GM23338 (cell line): ENCODE data around the gene CRACR2A. TPM values are rescaled to one million over a fixed set of nuclear protein-coding genes. Genes with fewer than 3 reads are reported as not detected.
A peak's percentile ranks its signal among the peaks of the same experiment; 100 is the strongest.

Experiments
- ATAC-seq: fragments of 200-7000 bp; cut with Tn5 transposase; 3 replicates; pipeline ENCODE4 v1.9.1; 2020
- DNase-seq: peaks from one replicate; pipeline ENCODE4 v3.0.0-alpha.2; 2015; ENCODE audit warnings: low spot score
- H2AFZ ChIP-seq: fragments of 200-600 bp; sonication (generic); 2 replicates; pipeline ENCODE4 v1.8.0; 2016; ENCODE audit warnings: antibody characterized with exemption, mild to moderate bottlenecking, moderate library complexity
- H3F3A ChIP-seq: fragments of 200-600 bp; sonication (generic); replicated peaks from 2 replicates; pipeline ENCODE4 v1.8.0; 2017; ENCODE audit warnings: antibody characterized with exemption, mixed run types, low read depth
- H3K27ac ChIP-seq: fragments of 200-600 bp; sonication (generic); 2 replicates; pipeline ENCODE4 v1.6.1; 2016; ENCODE audit warnings: low read depth
- H3K27me3 ChIP-seq: fragments of 200-600 bp; sonication (generic); 2 replicates; pipeline ENCODE4 v1.8.0; 2016; ENCODE audit warnings: mild to moderate bottlenecking, mixed run types, moderate library complexity; ENCODE audit not compliant: insufficient read depth
- H3K36me3 ChIP-seq: fragments of 200-600 bp; sonication (generic); 2 replicates; pipeline ENCODE4 v1.8.0; 2016; ENCODE audit warnings: mild to moderate bottlenecking; ENCODE audit not compliant: insufficient read depth
- H3K4me1 ChIP-seq: fragments of 200-600 bp; sonication (generic); 2 replicates; pipeline ENCODE4 v1.8.0; 2016; ENCODE audit warnings: mild to moderate bottlenecking, moderate library complexity; ENCODE audit not compliant: insufficient read depth
- H3K4me2 ChIP-seq: fragments of 200-600 bp; sonication (generic); 2 replicates; pipeline ENCODE4 v1.7.1; 2017; ENCODE audit warnings: mixed run types
- H3K4me3 ChIP-seq: fragments of 200-600 bp; sonication (generic); 2 replicates; pipeline ENCODE4 v1.6.1; 2016; ENCODE audit warnings: mixed run types
- H3K79me2 ChIP-seq: fragments of 200-600 bp; sonication (generic); replicated peaks from 2 replicates; pipeline ENCODE4 v1.8.0; 2017; ENCODE audit warnings: mild to moderate bottlenecking; ENCODE audit not compliant: insufficient read depth
- H3K9me2 ChIP-seq: fragments of 200-600 bp; sonication (generic); 2 replicates; pipeline ENCODE4 v1.8.0; 2017; ENCODE audit not compliant: insufficient read depth
- H4K20me1 ChIP-seq: fragments of 200-600 bp; sonication (generic); replicated peaks from 2 replicates; pipeline ENCODE4 v1.8.0; 2017; ENCODE audit warnings: mild to moderate bottlenecking; ENCODE audit not compliant: insufficient read depth
- H3K27ac Mint-ChIP-seq: 2 replicates; pipeline ENCODE4 v1.8.0; 2020; ENCODE audit warnings: inconsistent platforms, mild to moderate bottlenecking, moderate library complexity, mixed read lengths
- H3K27me3 Mint-ChIP-seq: 3 replicates; pipeline ENCODE4 v1.8.0; 2022; ENCODE audit warnings: low read depth, mild to moderate bottlenecking, moderate library complexity, mixed read lengths, inconsistent platforms; ENCODE audit not compliant: insufficient read depth, poor library complexity
- H3K36me3 Mint-ChIP-seq: 3 replicates; pipeline ENCODE4 v1.8.0; 2021; ENCODE audit warnings: low read depth, mild to moderate bottlenecking, inconsistent platforms, moderate library complexity, mixed read lengths
- H3K4me1 Mint-ChIP-seq: 3 replicates; pipeline ENCODE4 v1.8.0; 2020; ENCODE audit warnings: mild to moderate bottlenecking, inconsistent platforms, mixed read lengths
- H3K4me3 Mint-ChIP-seq: 3 replicates; pipeline ENCODE4 v1.8.0; 2021; ENCODE audit warnings: moderate library complexity, mild to moderate bottlenecking, inconsistent platforms, mixed read lengths
- H3K9me3 Mint-ChIP-seq: 3 replicates; pipeline ENCODE4 v1.8.0; 2020; ENCODE audit warnings: moderate library complexity, mild to moderate bottlenecking, inconsistent platforms, mixed read lengths
- CTCF ChIP-seq, 2 experiments: fragments of 200-600 bp in 1 of 2; sonication (generic) in 1 of 2; conservative IDR thresholded peaks; 2 replicates each; pipeline versions ENCODE4 v1.5.1 to v1.6.1; 2016 to 2017; ENCODE audit warnings: antibody characterized with exemption in 2 of 2, low read depth in 2 of 2, mild to moderate bottlenecking in 2 of 2, moderate library complexity in 1 of 2
- ETS1 ChIP-seq: IDR thresholded peaks from 2 replicates; pipeline ENCODE4 v1.6.1; 2016; ENCODE audit warnings: antibody characterized with exemption
- EZH2phosphoT487 ChIP-seq: fragments of 200-600 bp; sonication (generic); IDR thresholded peaks from one replicate; pipeline ENCODE4 v1.8.1; 2018; ENCODE audit warnings: antibody characterized with exemption; ENCODE audit not compliant: unreplicated experiment
- JUNB ChIP-seq: IDR thresholded peaks from one replicate; pipeline ENCODE4 v1.6.1; 2016; ENCODE audit warnings: antibody characterized with exemption; ENCODE audit not compliant: unreplicated experiment
- NANOG ChIP-seq: IDR thresholded peaks from 2 replicates; pipeline ENCODE4 v1.6.1; 2016; ENCODE audit warnings: antibody characterized with exemption, borderline replicate concordance
- POLR2AphosphoS5 ChIP-seq: IDR thresholded peaks from 2 replicates; pipeline ENCODE4 v1.6.1; 2016; ENCODE audit warnings: antibody characterized with exemption, low read depth
- REST ChIP-seq: IDR thresholded peaks from one replicate; pipeline ENCODE4 v1.6.1; 2018; ENCODE audit warnings: antibody characterized with exemption; ENCODE audit not compliant: unreplicated experiment
- ZNF114 ChIP-seq: fragments of 250-450 bp; sonication (Bioruptor Pico); IDR thresholded peaks from 2 replicates; pipeline ENCODE4 v1.5.0; 2020; ENCODE audit warnings: mild to moderate bottlenecking, moderate library complexity
- ZNF331 ChIP-seq: fragments of 250-450 bp; sonication (Bioruptor Pico); IDR thresholded peaks from 2 replicates; pipeline ENCODE4 v1.5.0; 2020; ENCODE audit warnings: low read depth, mild to moderate bottlenecking, moderate library complexity
- polyA plus RNA-seq: library from polyadenylated mRNA; unstranded; fragments of >200 nt; fragmentation: Nextera tagmentation; extraction: Ambion mirVana; gene quantifications from 2 replicates; pipeline ENCODE4 v1.2.1, GENCODE V29; 2016
- total RNA-seq: library from RNA; depleted of rRNA; stranded (reverse); fragments of >200 nt; shearing (Covaris generic); gene quantifications from 2 replicates; pipeline ENCODE4 v1.2.3, GENCODE V29; 2014

The CRACR2A gene
- total and polyA plus RNA-seq, 2 experiments from 2014 or later: 1.5 to 3.0 TPM

GRCh38 chr12:3792623-3793288 lies 39.8 kb upstream of the CRACR2A start (continued):
- TF ChIP-seq CTCF (conservative IDR thresholded peaks at IDR 0.05; ENCODE audit: low read depth in 2 of 2) (no peak), ETS1 (no peak), NANOG (no peak), ZNF114 (CRISPR knock-in tag) (no peak)

GRCh38 chr12:3791256-3791874 lies 38.5 kb upstream of the CRACR2A start:
- peaks cover 41% of the 10 kb centered on the region for H3K4me1 Mint-ChIP-seq
- DNase-seq: no peak
- H3K36me3 ChIP-seq: no peaks in the 10 kb centered on the region; the same call in 1 of the 2 replicates
- H2AFZ ChIP-seq: no peak overlapping the region
- H3K27ac Mint-ChIP-seq: no peak overlapping the region
- no peak overlapping the region for H3K4me3 Mint-ChIP-seq
- no peaks in the 10 kb centered on the region for H3K79me2 ChIP-seq
- 0 out of 2 replicates have a peak overlapping the region, but pooled peaks have one; percentile 0 for H3K4me2 ChIP-seq
- no peaks in the 10 kb centered on the region for H4K20me1 ChIP-seq
- no peaks in the 10 kb centered on the region for H3F3A ChIP-seq
- H3K4me1 ChIP-seq: peaks cover 44% of the 10 kb centered on the region
- H3K27ac ChIP-seq: peak overlapping the region; percentile 33; the same call in 1 of the 2 replicates
- peaks cover 8% of the 10 kb centered on the region; the same call in 2 of the 3 replicates for H3K36me3 Mint-ChIP-seq
- H3K9me3 Mint-ChIP-seq: no peaks in the 10 kb centered on the region; the same call in 1 of the 3 replicates
- H3K27me3 Mint-ChIP-seq: peaks cover 5% of the 10 kb centered on the region
- no peak for ATAC-seq
- H3K9me2 ChIP-seq: no peaks in the 10 kb centered on the region
- no peak overlapping the region for H3K4me3 ChIP-seq
- no peaks in the 10 kb centered on the region for H3K27me3 ChIP-seq
- TF ChIP-seq REST (no peak), ZNF331 (CRISPR knock-in tag) (no peak), CTCF (conservative IDR thresholded peaks at IDR 0.05; ENCODE audit: low read depth in 2 of 2) (no peak), POLR2AphosphoS5 (no peak), EZH2phosphoT487 (no peak), JUNB (no peak)
